Tibial artery (tissue), 4 donors: Measurements from ENCODE around the gene BTBD8.

Experiments
- DNase-seq, 2 donors: peaks; one replicate each; pipeline ENCODE4 v3.0.0-alpha.2; 2019
- H3K27ac ChIP-seq, 2 donors: fragments of 200-600 bp; sonication (generic) in 1 of 2; 1 replicate in 1 of 2; 2 replicates in 1 of 2; pipeline ENCODE4 v1.5.1; 2018 to 2019; ENCODE audit warnings: mild to moderate bottlenecking in 1 of 2
- H3K27me3 ChIP-seq, 2 donors: fragments of 200-600 bp; sonication (generic) in 1 of 2; one replicate each; pipeline versions ENCODE4 v1.5.1 to v1.6.0; 2016 to 2019
- H3K36me3 ChIP-seq, 3 donors: fragments of 200-600 bp; sonication (generic) in 2 of 3; one replicate each; pipeline ENCODE4 v1.5.1; 2016 to 2019; ENCODE audit warnings: mild to moderate bottlenecking in 2 of 3
- H3K4me1 ChIP-seq, 4 donors: fragments of 200-600 bp; sonication (generic) in 2 of 4; 1 replicate in 3 of 4; 2 replicates in 1 of 4; pipeline ENCODE4 v1.5.1; 2016 to 2019
- H3K4me3 ChIP-seq, 2 donors: fragments of 200-600 bp; sonication (generic) in 1 of 2; 1 replicate in 1 of 2; 2 replicates in 1 of 2; pipeline ENCODE4 v1.5.1; 2018 to 2019; ENCODE audit warnings: mild to moderate bottlenecking in 2 of 2
- H3K9me3 ChIP-seq, 3 donors: fragments of 200-600 bp; sonication (generic) in 1 of 3; one replicate each; pipeline ENCODE4 v1.5.1; 2016 to 2019
- CTCF ChIP-seq, 2 experiments: fragments of 200-600 bp in 1 of 2; fragments of 450-650 bp in 1 of 2; IDR thresholded peaks; one replicate each; pipeline ENCODE4 v1.5.1; 2017 to 2019; ENCODE audit warnings: antibody characterized with exemption in 2 of 2, mild to moderate bottlenecking in 1 of 2, moderate library complexity in 1 of 2
- intact Hi-C: fragments of 100-400 bp; cut with DNase I; formaldehyde crosslinking; loops from one replicate; pipeline ENCODE4 v1.15.0; 2023; ENCODE audit warnings: low total_unique reads

BTBD8 gene

GRCh38 chr1:92192246-92192645 is 112.1 kb downstream of the BTBD8 start:
- Histone ChIP-seq H3K4me3 (no peak overlapping the region), H3K27ac (no peak overlapping the region), H3K36me3 (no peaks in the 10 kb centered on the region), H3K9me3 (no peaks in the 10 kb centered on the region), H3K4me1 (no peaks in the 10 kb centered on the region), H3K27me3 (no peaks in the 10 kb centered on the region)
- DNase-seq, result no peak
- TF ChIP-seq CTCF (IDR thresholded peaks at IDR 0.05), result no peak
- intact Hi-C loops, result no loop called here

GRCh38 chr1:92194511-92194910 is 114.4 kb downstream of the BTBD8 start:
- no peak for DNase-seq
- Histone ChIP-seq H3K4me3 (no peak overlapping the region), H3K27me3 (no peaks in the 10 kb centered on the region), H3K4me1 (no peaks in the 10 kb centered on the region), H3K9me3 (no peaks in the 10 kb centered on the region), H3K36me3 (no peaks in the 10 kb centered on the region), H3K27ac (no peak overlapping the region)
- TF ChIP-seq CTCF (IDR thresholded peaks at IDR 0.05), result no peak
- intact Hi-C loops, result no loop called here

GRCh38 chr1:92201973-92202372 is 121.8 kb downstream of the BTBD8 start:
- no peak overlapping the region for H3K4me3 ChIP-seq
- no peak overlapping the region for H3K27ac ChIP-seq
- no peak for TF ChIP-seq CTCF (IDR thresholded peaks at IDR 0.05)
- H3K4me1 ChIP-seq, result no peaks in the 10 kb centered on the region
- DNase-seq, result no peak
- H3K27me3 ChIP-seq, result no peaks in the 10 kb centered on the region
- no peaks in the 10 kb centered on the region for H3K36me3 ChIP-seq
- intact Hi-C loops, result no loop called here
- peaks cover 0 to 10% (median 0%) of the 10 kb centered on the region in 3 donors for H3K9me3 ChIP-seq

GRCh38 chr1:92203105-92203504 is 123.0 kb downstream of the BTBD8 start:
- no peak for DNase-seq
- H3K9me3 ChIP-seq, result peaks cover 0 to 10% (median 3%) of the 10 kb centered on the region in 3 donors
- no peak overlapping the region for H3K27ac ChIP-seq
- H3K4me3 ChIP-seq, result no peak overlapping the region
- no peaks in the 10 kb centered on the region for H3K4me1 ChIP-seq
- H3K36me3 ChIP-seq, result no peaks in the 10 kb centered on the region
- intact Hi-C loops, result no loop called here
- no peak for TF ChIP-seq CTCF (IDR thresholded peaks at IDR 0.05)
- H3K27me3 ChIP-seq, result no peaks in the 10 kb centered on the region

- Histone ChIP-seq H3K36me3 (no peaks in the 10 kb centered on the region), H3K27me3 (no peaks in the 10 kb centered on the region), H3K9me3 (peaks cover 0 to 10% (median 3%) of the 10 kb centered on the region in 3 donors), H3K4me1 (no peaks in the 10 kb centered on the region), H3K4me3 (no peak overlapping the region), H3K27ac (no peak overlapping the region)
- no peak for DNase-seq
- no peak for TF ChIP-seq CTCF (IDR thresholded peaks at IDR 0.05)
- intact Hi-C loops, result no loop called here
Observed at GRCh38 chr1:92210701-92211100, 130.6 kb downstream of the BTBD8 start.

GRCh38 chr1:92211166-92211565 is 131.0 kb downstream of the BTBD8 start:
- H3K36me3 ChIP-seq, result no peaks in the 10 kb centered on the region
- peaks cover 0 to 5% (median 3%) of the 10 kb centered on the region in 3 donors for H3K9me3 ChIP-seq
- H3K27ac ChIP-seq, result no peak overlapping the region
- H3K4me1 ChIP-seq, result no peaks in the 10 kb centered on the region
- no peak for TF ChIP-seq CTCF (IDR thresholded peaks at IDR 0.05)
- no peak for DNase-seq
- intact Hi-C loops, result no loop called here
- H3K4me3 ChIP-seq, result no peak overlapping the region
- no peaks in the 10 kb centered on the region for H3K27me3 ChIP-seq
